Mononuclear cell (primary cell): ENCODE results near the gene MAP1LC3B. TPM values are rescaled to one million over a fixed set of nuclear protein-coding genes. Genes with fewer than 3 reads are reported as not detected.
"Not testable (repeated sequence)": the region's sequence is repeated elsewhere in the genome, so short reads cannot be mapped to it uniquely, and the experiment has no call there.

Source experiments
- H3K27me3 ChIP-seq: 2 replicates; pipeline ENCODE4 v1.6.0; 2011; ENCODE audit warnings: low read length, control low read depth; ENCODE audit not compliant: insufficient read depth
- H3K4me1 ChIP-seq: 2 replicates; pipeline ENCODE4 v1.5.1; 2011; ENCODE audit warnings: mild to moderate bottlenecking, low read length, control low read depth; ENCODE audit not compliant: insufficient read depth
- H3K4me3 ChIP-seq: 2 replicates; pipeline ENCODE4 v1.5.1; 2011; ENCODE audit warnings: mild to moderate bottlenecking, low read length, moderate library complexity
- H3K9me3 ChIP-seq: 2 replicates; pipeline ENCODE4 v1.5.1; 2011; ENCODE audit warnings: low read depth, mild to moderate bottlenecking, control low read depth, low read length
- total RNA-seq: library from RNA; depleted of rRNA; stranded (reverse); fragments of >200 nt; gene quantifications from one replicate; pipeline ENCODE4 v1.2.3, GENCODE V29; 2012

Gene MAP1LC3B
- total RNA-seq, 1 donor: 63.1 TPM

GRCh38 chr16:87352818-87353217 is 39.3 kb upstream of the MAP1LC3B start:
- H3K4me1 ChIP-seq: no peaks in the 10 kb centered on the region
- no peak overlapping the region for H3K4me3 ChIP-seq
- H3K9me3 ChIP-seq: no peaks in the 10 kb centered on the region
- no peaks in the 10 kb centered on the region for H3K27me3 ChIP-seq

GRCh38 chr16:87353613-87354012 is 38.5 kb upstream of the MAP1LC3B start:
- Histone ChIP-seq H3K27me3 (no peaks in the 10 kb centered on the region), H3K4me1 (no peaks in the 10 kb centered on the region), H3K4me3 (no peak overlapping the region), H3K9me3 (no peaks in the 10 kb centered on the region)

- H3K4me3 ChIP-seq: no peak overlapping the region
- H3K4me1 ChIP-seq: no peaks in the 10 kb centered on the region
- H3K9me3 ChIP-seq: no peaks in the 10 kb centered on the region
- H3K27me3 ChIP-seq: no peaks in the 10 kb centered on the region
These were observed 35.7 kb upstream of the MAP1LC3B start for GRCh38 chr16:87356491-87356853.

- Histone ChIP-seq H3K27me3 (no peaks in the 10 kb centered on the region), H3K4me3 (no peak overlapping the region), H3K9me3 (no peaks in the 10 kb centered on the region)
These were observed 33.9 kb upstream of the MAP1LC3B start for GRCh38 chr16:87358250-87358649.

GRCh38 chr16:87358696-87359095 is 33.4 kb upstream of the MAP1LC3B start:
- Histone ChIP-seq H3K27me3 (no peaks in the 10 kb centered on the region), H3K9me3 (no peaks in the 10 kb centered on the region), H3K4me3 (no peak overlapping the region), H3K4me1 (no peaks in the 10 kb centered on the region)

More at GRCh38 chr16:87358250-87358649, 33.9 kb upstream of the MAP1LC3B start:
- no peaks in the 10 kb centered on the region for H3K4me1 ChIP-seq

GRCh38 chr16:87359121-87359520 is 33.0 kb upstream of the MAP1LC3B start:
- H3K9me3 ChIP-seq: no peaks in the 10 kb centered on the region
- H3K4me1 ChIP-seq: no peaks in the 10 kb centered on the region
- H3K27me3 ChIP-seq: no peaks in the 10 kb centered on the region
- H3K4me3 ChIP-seq: no peak overlapping the region

- no peak overlapping the region for H3K4me3 ChIP-seq
- no peaks in the 10 kb centered on the region for H3K27me3 ChIP-seq
- H3K4me1 ChIP-seq: peaks cover 5% of the 10 kb centered on the region
- H3K9me3 ChIP-seq: no peaks in the 10 kb centered on the region
These were observed 31.1 kb upstream of the MAP1LC3B start for GRCh38 chr16:87360862-87361610.

GRCh38 chr16:87361916-87362619 is 30.1 kb upstream of the MAP1LC3B start:
- peaks cover under 1% of the 10 kb centered on the region for H3K27me3 ChIP-seq
- H3K9me3 ChIP-seq: no peaks in the 10 kb centered on the region
- H3K4me1 ChIP-seq: peaks cover 5% of the 10 kb centered on the region
- H3K4me3 ChIP-seq: no peak overlapping the region

- not testable (repeated sequence) for H3K4me3 ChIP-seq, H3K27me3 ChIP-seq, H3K4me1 ChIP-seq, H3K9me3 ChIP-seq
These were observed 29.1 kb upstream of the MAP1LC3B start for GRCh38 chr16:87362828-87363559.

GRCh38 chr16:87363771-87364455 is 28.2 kb upstream of the MAP1LC3B start:
- Histone ChIP-seq H3K4me3 (no peak overlapping the region), H3K9me3 (no peaks in the 10 kb centered on the region), H3K27me3 (peaks cover 10% of the 10 kb centered on the region), H3K4me1 (peaks cover 17% of the 10 kb centered on the region)

- Histone ChIP-seq H3K9me3 (no peaks in the 10 kb centered on the region), H3K4me3 (no peak overlapping the region), H3K4me1 (peaks cover 22% of the 10 kb centered on the region), H3K27me3 (peaks cover 19% of the 10 kb centered on the region)
These were observed 27.0 kb upstream of the MAP1LC3B start for GRCh38 chr16:87365021-87365713.

GRCh38 chr16:87366288-87366687 is 25.8 kb upstream of the MAP1LC3B start:
- Histone ChIP-seq H3K4me3 (no peak overlapping the region), H3K9me3 (no peaks in the 10 kb centered on the region), H3K27me3 (peaks cover 20% of the 10 kb centered on the region), H3K4me1 (peaks cover 22% of the 10 kb centered on the region)

GRCh38 chr16:87366930-87367329 is 25.2 kb upstream of the MAP1LC3B start:
- no peaks in the 10 kb centered on the region for H3K9me3 ChIP-seq
- peaks cover 22% of the 10 kb centered on the region for H3K4me1 ChIP-seq
- no peak overlapping the region for H3K4me3 ChIP-seq
- peaks cover 25% of the 10 kb centered on the region for H3K27me3 ChIP-seq

GRCh38 chr16:87367529-87367928 is 24.6 kb upstream of the MAP1LC3B start:
- Histone ChIP-seq H3K4me1 (peaks cover 22% of the 10 kb centered on the region), H3K4me3 (no peak overlapping the region), H3K27me3 (peaks cover 26% of the 10 kb centered on the region), H3K9me3 (no peaks in the 10 kb centered on the region)
